Measurements from ENCODE around the gene FERMT2.
A peak's percentile ranks its signal among the peaks of the same experiment; 100 is the strongest.
"Not testable (repeated sequence)": the region's sequence is repeated elsewhere in the genome, so short reads cannot be mapped to it uniquely, and the experiment has no call there.

Gene FERMT2

GRCh38 chr14:52944254-52944653, 6.6 kb downstream of the FERMT2 start:
- no peak for DNase-seq

- DNase-seq, result no peak
These were observed 11.4 kb downstream of the FERMT2 start for GRCh38 chr14:52939427-52939826.

- DNase-seq, result no peak
These were observed 13.0 kb downstream of the FERMT2 start for GRCh38 chr14:52937869-52938268.

GRCh38 chr14:52937306-52937705, 13.5 kb downstream of the FERMT2 start:
- DNase-seq, result no peak

- no peak for DNase-seq
These were observed 14.4 kb downstream of the FERMT2 start for GRCh38 chr14:52936437-52936836.

- DNase-seq, result no peak
These were observed 15.0 kb downstream of the FERMT2 start for GRCh38 chr14:52935833-52936232.

- no peak for DNase-seq
These were observed 16.1 kb downstream of the FERMT2 start for GRCh38 chr14:52934762-52935161.

- DNase-seq, result no peak
These were observed 21.6 kb downstream of the FERMT2 start for GRCh38 chr14:52929192-52929807.

GRCh38 chr14:52926953-52927352, 23.9 kb downstream of the FERMT2 start:
- no peak for DNase-seq

GRCh38 chr14:52923902-52924575, 26.8 kb downstream of the FERMT2 start:
- DNase-seq, result no peak

GRCh38 chr14:52922656-52923055, 28.2 kb downstream of the FERMT2 start:
- DNase-seq, result no peak

- no peak for DNase-seq
These were observed 28.8 kb downstream of the FERMT2 start for GRCh38 chr14:52922059-52922458.

- DNase-seq, result not testable (repeated sequence)
These were observed 30.4 kb downstream of the FERMT2 start for GRCh38 chr14:52920411-52920810.

GRCh38 chr14:52919971-52920370, 30.9 kb downstream of the FERMT2 start:
- DNase-seq, result no peak

GRCh38 chr14:52918486-52918885, 32.4 kb downstream of the FERMT2 start:
- no peak for DNase-seq

GRCh38 chr14:52917735-52918134, 33.1 kb downstream of the FERMT2 start:
- DNase-seq, result no peak

- no peak for DNase-seq
These were observed 36.6 kb downstream of the FERMT2 start for GRCh38 chr14:52914295-52914694.

GRCh38 chr14:52913271-52913670, 37.6 kb downstream of the FERMT2 start:
- no peak for DNase-seq

- no peak for DNase-seq
These were observed 38.9 kb downstream of the FERMT2 start for GRCh38 chr14:52911904-52912303.

GRCh38 chr14:52910572-52910971, 40.3 kb downstream of the FERMT2 start:
- no peak for DNase-seq

- peak; percentile 59 for DNase-seq
These were observed 42.9 kb downstream of the FERMT2 start for GRCh38 chr14:52907949-52908348.

GRCh38 chr14:52906141-52906601, 44.7 kb downstream of the FERMT2 start:
- no peak for DNase-seq

- DNase-seq, result no peak
These were observed 47.8 kb downstream of the FERMT2 start for GRCh38 chr14:52902971-52903619.

GRCh38 chr14:52901357-52901980, 49.4 kb downstream of the FERMT2 start:
- DNase-seq, result no peak
